Right atrium auricular region (tissue), 2 donors: Measurements from ENCODE around the gene ANKHD1. TPM values are rescaled to one million over a fixed set of nuclear protein-coding genes. Genes with fewer than 3 reads are reported as not detected.

Source experiments
- DNase-seq: peaks from one replicate; pipeline ENCODE4 v3.0.0-alpha.2; 2019; ENCODE audit warnings: low spot score
- H3K27ac ChIP-seq, 2 donors: fragments of 200-600 bp; sonication (generic); 1 replicate in 1 of 2; 2 replicates in 1 of 2; pipeline ENCODE4 v1.5.1; 2016 to 2019
- H3K27me3 ChIP-seq, 2 donors: fragments of 200-600 bp; sonication (generic); one replicate each; pipeline versions ENCODE4 v1.5.1 to v1.6.0; 2017 to 2019
- H3K36me3 ChIP-seq: fragments of 200-600 bp; sonication (generic); one replicate; pipeline ENCODE4 v1.5.1; 2016
- H3K4me1 ChIP-seq, 2 donors: fragments of 200-600 bp; sonication (generic); one replicate each; pipeline versions ENCODE4 v1.5.1 to v1.6.0; 2017 to 2019
- H3K4me3 ChIP-seq, 2 donors: fragments of 200-600 bp; sonication (generic); 1 replicate in 1 of 2; 2 replicates in 1 of 2; pipeline ENCODE4 v1.5.1; 2017 to 2019; ENCODE audit warnings: mild to moderate bottlenecking in 1 of 2, moderate library complexity in 1 of 2
- H3K9me3 ChIP-seq, 2 donors: fragments of 200-600 bp; sonication (generic); one replicate each; pipeline ENCODE4 v1.5.1; 2019
- total RNA-seq, 2 donors: library from RNA; depleted of rRNA; stranded (reverse); fragments of >200 nt; gene quantifications; one replicate each; pipeline ENCODE4 v1.1.0, GENCODE V29; 2016
- TF ChIP-seq, protein P1 (sequence below), 2 donors: fragments of 200-600 bp; sonication (generic); IDR thresholded peaks; one replicate each; pipeline ENCODE4 v1.5.1; 2019; ENCODE audit warnings: antibody characterized with exemption in 2 of 2

The ANKHD1 gene
- total RNA-seq, 2 donors from 2014 or later, result 50.4 to 58.6 TPM

DNA sequence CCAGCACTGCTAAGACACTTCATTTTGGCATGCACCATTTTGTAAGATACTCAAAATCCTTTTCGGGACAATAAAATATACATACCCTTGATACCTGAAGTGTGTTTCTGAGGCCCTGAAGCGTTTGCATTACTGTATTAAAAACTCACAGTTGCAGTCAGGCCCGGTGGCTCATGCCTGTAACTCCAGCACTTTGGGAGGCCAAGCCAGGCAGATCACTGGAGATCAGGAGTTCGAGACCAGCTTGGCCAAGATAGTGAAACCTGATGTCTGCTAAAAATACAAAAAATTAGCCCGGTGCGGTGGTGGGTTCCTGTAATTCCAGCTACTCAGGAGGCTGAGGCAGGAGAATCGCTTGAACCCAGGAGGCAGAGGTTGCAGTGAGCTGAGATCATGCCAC lies 143.4 kb downstream of the ANKHD1 start:
- Histone ChIP-seq H3K27me3 (no peaks in the 10 kb centered on the region), H3K36me3 (peaks cover 54% of the 10 kb centered on the region), H3K9me3 (no peaks in the 10 kb centered on the region), H3K4me3 (no peak overlapping the region), H3K27ac (no peak overlapping the region), H3K4me1 (peaks cover 0 to 35% of the 10 kb centered on the region in 2 donors)
- TF ChIP-seq, protein P1, sequence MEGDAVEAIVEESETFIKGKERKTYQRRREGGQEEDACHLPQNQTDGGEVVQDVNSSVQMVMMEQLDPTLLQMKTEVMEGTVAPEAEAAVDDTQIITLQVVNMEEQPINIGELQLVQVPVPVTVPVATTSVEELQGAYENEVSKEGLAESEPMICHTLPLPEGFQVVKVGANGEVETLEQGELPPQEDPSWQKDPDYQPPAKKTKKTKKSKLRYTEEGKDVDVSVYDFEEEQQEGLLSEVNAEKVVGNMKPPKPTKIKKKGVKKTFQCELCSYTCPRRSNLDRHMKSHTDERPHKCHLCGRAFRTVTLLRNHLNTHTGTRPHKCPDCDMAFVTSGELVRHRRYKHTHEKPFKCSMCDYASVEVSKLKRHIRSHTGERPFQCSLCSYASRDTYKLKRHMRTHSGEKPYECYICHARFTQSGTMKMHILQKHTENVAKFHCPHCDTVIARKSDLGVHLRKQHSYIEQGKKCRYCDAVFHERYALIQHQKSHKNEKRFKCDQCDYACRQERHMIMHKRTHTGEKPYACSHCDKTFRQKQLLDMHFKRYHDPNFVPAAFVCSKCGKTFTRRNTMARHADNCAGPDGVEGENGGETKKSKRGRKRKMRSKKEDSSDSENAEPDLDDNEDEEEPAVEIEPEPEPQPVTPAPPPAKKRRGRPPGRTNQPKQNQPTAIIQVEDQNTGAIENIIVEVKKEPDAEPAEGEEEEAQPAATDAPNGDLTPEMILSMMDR (IDR thresholded peaks at IDR 0.05), result no peak
- no peak for DNase-seq

DNA sequence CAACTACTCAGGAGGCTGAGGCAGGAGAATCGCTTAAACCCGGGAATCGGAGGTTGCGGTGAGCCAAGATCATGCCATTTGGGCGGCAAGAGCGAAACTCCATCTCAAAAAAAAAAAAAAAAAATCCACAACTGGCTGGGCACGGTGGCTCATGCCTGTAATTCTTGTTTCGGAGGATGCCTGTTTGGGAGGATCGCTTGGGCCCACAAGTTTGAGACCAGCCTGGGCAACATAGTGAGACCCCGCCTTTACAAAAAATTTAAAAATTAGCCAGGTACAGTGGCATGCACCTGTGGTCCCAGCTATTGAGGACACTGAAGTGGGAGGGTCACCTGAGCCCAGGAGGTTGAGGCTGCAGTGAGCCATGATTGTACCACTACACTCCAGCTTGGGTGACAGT lies 144.0 kb downstream of the ANKHD1 start:
- H3K9me3 ChIP-seq, result no peaks in the 10 kb centered on the region
- H3K4me3 ChIP-seq, result no peak overlapping the region
- TF ChIP-seq, protein P1 (IDR thresholded peaks at IDR 0.05), result no peak
- H3K4me1 ChIP-seq, result peaks cover 0 to 39% of the 10 kb centered on the region in 2 donors
- H3K36me3 ChIP-seq, result peaks cover 55% of the 10 kb centered on the region
- DNase-seq, result no peak
- no peak overlapping the region for H3K27ac ChIP-seq
- H3K27me3 ChIP-seq, result no peaks in the 10 kb centered on the region

DNA sequence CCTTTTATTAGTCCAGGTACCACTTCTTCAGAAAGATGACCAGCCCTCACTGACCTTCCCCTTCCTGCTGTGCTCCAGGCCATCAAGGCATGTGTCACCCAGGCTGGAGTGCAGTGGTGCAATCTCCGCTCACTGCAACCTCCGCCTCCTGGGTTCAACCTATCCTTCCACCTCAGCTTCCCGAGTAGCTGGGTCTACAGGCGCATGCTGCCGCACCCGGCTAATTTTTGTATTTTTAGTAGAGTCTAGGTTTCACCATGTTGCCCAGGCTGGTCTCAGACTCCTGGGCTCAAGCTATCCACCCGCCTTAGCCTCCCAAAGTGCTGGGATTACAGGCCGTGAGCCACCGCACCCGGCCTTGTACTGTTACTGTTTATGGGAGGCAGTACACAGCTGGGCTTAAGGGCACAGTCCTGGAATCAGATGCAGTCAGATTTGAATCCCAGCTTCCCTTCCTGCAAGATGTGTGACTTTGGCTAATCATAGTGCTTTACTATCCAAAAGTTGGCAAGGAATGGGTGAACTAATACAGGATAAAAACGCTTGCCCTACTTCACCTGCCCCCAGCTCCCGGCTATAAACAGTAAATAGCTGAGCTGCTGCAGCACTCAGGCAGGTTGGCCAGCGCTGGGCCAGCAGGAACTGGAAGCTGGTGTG lies 145.3 kb downstream of the ANKHD1 start:
- H3K4me1 ChIP-seq, result peaks cover 0 to 39% of the 10 kb centered on the region in 2 donors
- H3K4me3 ChIP-seq, result peak overlapping the region in 1 of 2 donors; percentile 56
- H3K27me3 ChIP-seq, result no peaks in the 10 kb centered on the region
- TF ChIP-seq, protein P1 (IDR thresholded peaks at IDR 0.05), result no peak
- H3K27ac ChIP-seq, result peak overlapping the region; percentile 96
- DNase-seq, result no peak
- H3K9me3 ChIP-seq, result no peaks in the 10 kb centered on the region
- H3K36me3 ChIP-seq, result peaks cover 56% of the 10 kb centered on the region

DNA sequence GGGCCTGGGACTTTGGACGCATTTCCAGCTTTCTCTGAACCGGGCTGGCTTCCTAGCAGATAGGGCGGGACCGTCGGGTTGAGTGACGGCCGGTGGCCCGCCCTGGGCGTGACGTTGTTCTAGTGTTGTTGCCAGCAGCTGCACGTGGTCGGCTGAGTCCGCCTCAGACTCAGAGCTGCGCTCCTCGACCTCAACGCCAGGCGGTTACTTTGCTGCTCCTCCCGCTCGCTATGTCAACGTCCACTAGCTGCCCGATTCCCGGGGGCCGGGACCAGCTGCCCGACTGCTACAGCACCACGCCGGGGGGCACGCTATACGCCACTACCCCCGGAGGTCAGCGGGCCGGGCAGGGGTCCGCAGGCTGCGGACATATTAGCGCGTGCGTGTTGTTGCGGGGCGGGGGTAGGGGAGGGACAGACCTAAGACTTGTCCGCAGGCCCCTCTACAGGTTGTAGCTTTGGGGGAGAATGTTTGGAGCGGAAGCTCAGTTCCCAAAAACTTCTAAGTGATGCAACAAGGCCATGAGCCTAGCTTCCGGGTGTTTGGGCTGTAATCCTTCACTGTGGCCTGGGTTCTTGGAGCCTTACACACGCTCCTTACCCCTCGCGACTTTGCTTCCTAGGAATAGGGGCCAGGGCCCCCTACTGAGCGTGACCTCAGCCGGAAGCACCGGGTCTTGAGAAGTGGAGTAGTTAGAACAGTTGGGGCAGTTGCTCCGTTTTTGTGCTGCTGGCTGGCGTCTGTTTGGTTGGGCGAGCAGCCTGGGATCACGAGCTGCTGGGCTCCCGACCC lies 146.1 kb downstream of the ANKHD1 start, which contains the start of gene EIF4EBP3:
EIF4EBP3 (plus strand) TSS at position 155 of the 792 bp plus-strand sequence; CDS start at position 231, 76 bp downstream.
- Histone ChIP-seq H3K4me3 (peak within 1 kb of the TSS; percentile 34 to 56), H3K4me1 (peaks cover 0 to 39% of the 10 kb centered on the region in 2 donors), H3K9me3 (no peaks in the 10 kb centered on the region), H3K36me3 (peaks cover 51% of the 10 kb centered on the region), H3K27ac (peak within 1 kb of the TSS; percentile 96), H3K27me3 (no peaks in the 10 kb centered on the region)
- TF ChIP-seq, protein P1 (IDR thresholded peaks at IDR 0.05), result peak in 1 of 2 donors; percentile 52
- DNase-seq, result peak; percentile 99

- peaks cover 48% of the 10 kb centered on the region for H3K36me3 ChIP-seq
- TF ChIP-seq, protein P1 (IDR thresholded peaks at IDR 0.05), result no peak
- no peaks in the 10 kb centered on the region for H3K27me3 ChIP-seq
- H3K4me3 ChIP-seq, result peak overlapping the region; percentile 34 to 56
- no peak for DNase-seq
- peak overlapping the region; percentile 96 for H3K27ac ChIP-seq
- peaks cover 0 to 39% of the 10 kb centered on the region in 2 donors for H3K4me1 ChIP-seq
- H3K9me3 ChIP-seq, result no peaks in the 10 kb centered on the region
Measured at GRCh38 chr5:140548300-140548688, 146.7 kb downstream of the ANKHD1 start.
